Epidermal melanocyte (primary cell): ENCODE results near the gene NEURL1.
A peak's percentile ranks its signal among the peaks of the same experiment; 100 is the strongest.

ENCODE experiments used
- DNase-seq: peaks from one replicate; pipeline ENCODE4 v3.0.0; 2011; ENCODE audit warnings: low spot score; ENCODE audit not compliant: insufficient read length

NEURL1 gene

GRCh38 chr10:103493362-103493915, at the start of gene NEURL1:
Gene NEURL1, plus strand, starts transcription at chr10:103493705. Its CDS starts 683 bp downstream, at chr10:103494388.
- DNase-seq = no peak

DNA sequence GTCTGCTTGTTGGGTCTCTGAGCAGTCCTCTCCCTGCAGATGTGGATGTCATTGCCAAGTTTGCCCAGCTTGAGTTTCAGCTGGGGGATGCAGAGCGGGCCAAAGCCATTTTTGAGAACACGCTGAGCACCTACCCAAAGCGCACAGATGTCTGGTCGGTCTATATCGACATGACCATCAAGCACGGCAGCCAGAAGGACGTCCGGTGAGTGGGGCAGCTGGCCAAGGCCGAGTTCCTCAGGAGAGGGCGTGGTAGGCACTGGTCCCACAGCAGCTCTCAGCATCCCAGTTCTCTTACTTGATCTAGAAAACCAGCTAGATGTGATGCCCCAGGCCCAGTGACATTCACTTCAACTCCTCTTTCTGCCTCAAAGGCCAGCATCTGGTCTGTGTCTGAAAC, 49.0 kb upstream of the NEURL1 start:
- DNase-seq = no peak

- DNase-seq = no peak
These were observed 48.1 kb upstream of the NEURL1 start for GRCh38 chr10:103445366-103445765.

DNA sequence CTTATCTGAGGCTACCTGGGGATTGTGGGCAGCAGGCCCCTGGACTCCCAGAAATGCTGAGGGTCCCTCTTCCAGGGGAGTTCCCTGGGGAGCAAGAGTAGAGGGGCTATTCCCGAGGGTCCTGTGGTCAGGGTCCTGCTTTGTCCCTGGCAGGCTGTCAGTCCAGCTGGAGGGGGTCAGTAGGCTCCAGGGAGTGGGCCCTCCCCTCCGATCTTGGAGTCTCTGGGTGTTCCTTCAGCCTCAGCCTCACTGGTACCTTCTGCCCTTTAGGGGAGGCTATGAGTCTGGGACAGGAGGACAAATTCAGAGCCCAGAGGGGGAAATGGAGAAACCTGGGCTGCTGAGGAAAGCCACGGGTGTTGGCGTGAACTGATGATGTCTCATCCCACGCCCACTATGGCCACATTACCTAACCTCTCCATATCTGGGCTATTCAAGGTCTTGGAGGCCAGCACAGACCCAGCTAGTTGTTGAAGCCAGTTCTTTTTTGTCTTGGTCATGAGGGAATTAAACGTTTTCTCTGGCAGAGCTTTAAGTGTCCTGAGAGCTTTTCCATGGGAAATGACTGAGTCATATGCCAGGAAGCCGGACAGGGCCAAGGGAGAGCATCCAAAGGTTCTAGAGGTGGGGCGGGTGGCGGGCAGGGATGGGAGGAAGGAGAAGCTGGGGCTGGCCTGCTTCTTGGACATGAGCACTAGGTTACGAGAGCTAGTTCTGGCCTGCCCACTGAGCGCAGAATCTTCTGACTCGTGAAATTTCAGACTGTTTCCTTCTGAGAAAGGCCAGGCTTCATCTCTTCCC, 47.5 kb upstream of the NEURL1 start:
- DNase-seq = no peak

DNA sequence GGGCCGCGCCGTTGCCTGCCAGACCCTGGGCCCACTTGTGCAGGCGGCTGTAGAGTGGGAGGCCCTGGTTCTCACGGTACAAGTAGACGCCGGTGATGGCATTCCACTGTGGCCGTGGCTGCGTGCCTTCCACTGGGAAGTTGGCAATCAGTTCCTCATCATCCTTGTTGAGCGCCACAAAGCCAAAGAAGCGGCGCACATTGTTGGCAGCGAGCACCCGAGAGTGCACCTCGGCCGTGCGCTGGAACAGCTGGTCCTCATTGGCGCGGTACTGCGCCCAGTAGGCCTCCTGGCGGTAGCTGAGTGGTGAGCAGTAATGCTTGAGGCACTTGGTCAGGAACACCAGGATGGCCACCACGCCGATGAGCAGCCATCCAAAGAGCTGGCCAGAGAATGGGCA, 46.3 kb upstream of the NEURL1 start:
- DNase-seq = no peak

DNA sequence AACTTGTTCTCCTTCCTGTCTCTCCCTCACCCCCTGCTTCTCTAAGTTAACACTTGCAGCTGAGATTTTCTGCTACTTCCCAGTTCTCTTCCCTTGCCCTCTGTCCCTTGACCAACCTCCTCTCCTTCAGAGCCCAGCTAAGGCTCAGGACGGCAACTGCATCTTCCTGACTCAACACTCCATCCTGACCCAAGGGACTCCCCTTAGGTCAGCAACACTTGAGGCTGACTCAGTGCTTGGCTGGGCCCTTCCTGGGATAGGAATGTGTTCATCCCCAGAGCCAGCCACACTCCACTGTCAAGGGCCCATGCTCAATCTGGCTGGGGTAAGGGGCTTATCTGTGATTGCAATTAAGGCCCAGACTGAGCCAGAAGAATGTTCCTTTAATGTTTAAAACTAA, 44.8 kb upstream of the NEURL1 start:
- DNase-seq = no peak

- no peak for DNase-seq
These were observed 44.0 kb upstream of the NEURL1 start for GRCh38 chr10:103449208-103450144.

DNA sequence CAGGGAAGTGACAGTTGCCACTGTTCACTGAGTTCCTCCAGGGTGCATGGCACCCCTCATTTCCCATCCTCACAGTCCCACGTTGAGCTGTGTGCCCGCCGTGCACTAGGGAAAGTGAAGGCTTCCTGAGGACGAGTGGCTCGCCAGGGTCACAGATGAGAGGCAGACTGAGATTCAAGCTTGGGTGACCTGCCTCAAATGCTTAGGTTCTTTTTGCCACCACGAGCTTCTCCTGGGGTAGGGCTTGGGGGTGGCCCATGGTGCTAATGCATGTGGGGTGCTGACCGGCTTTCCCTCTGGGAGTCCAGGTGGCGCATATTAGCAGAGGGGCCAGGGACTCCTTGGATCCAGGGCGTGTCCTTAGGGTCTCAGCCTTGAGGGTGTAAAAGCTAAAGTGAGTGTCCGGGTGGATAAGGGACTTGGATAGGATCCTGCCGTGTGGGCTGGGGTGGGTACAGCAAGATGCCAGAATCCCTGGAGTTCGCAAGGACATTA, 43.3 kb upstream of the NEURL1 start:
- DNase-seq = no peak

- DNase-seq = peak; percentile 85
These were observed 42.3 kb upstream of the NEURL1 start for GRCh38 chr10:103451091-103451813.

DNA sequence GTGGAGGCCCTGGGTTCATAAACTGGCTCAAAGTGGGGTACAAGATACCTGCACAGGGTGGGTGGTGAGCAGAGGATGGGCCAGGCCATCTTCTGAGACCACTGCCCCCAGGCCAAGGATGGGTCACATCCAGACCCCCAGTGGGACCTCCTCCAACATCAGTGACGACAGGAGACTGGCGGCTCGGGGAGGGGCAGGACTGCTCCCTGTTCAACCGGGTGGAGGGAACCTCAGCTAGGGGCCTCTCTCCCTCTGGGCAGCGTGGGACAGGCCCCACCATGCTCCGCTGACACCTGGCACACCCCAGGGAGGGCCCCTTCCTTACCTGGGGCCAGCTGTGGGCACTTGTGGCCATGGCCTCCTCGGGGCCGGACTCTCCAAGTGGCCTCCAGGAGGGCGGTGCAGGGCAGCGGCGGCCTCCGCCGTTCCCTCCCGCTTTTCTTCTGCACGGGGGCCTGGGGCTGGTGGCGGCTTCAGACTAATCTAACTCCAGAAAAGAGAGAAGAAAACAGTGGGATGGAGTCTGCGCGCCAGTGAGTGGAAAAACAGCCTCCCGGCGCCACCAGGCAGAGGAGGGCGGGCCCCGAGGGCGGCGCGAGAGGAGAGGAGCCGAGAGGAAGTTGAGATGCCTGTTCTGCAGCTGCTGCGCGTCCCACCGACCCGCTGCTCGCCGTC, 41.5 kb upstream of the NEURL1 start, which contains the start of gene CALHM2:
Gene CALHM2, minus strand, starts transcription at position 540 of the 675 bp plus-strand sequence. CDS start 2,429 bp downstream, outside the sequence.
- peak; percentile 95 for DNase-seq

- DNase-seq = no peak
These were observed 40.8 kb upstream of the NEURL1 start for GRCh38 chr10:103452506-103453230.

GRCh38 chr10:103454026-103454425, 39.5 kb upstream of the NEURL1 start:
- no peak for DNase-seq

- DNase-seq = no peak
These were observed 38.3 kb upstream of the NEURL1 start for GRCh38 chr10:103455235-103455634.

DNA sequence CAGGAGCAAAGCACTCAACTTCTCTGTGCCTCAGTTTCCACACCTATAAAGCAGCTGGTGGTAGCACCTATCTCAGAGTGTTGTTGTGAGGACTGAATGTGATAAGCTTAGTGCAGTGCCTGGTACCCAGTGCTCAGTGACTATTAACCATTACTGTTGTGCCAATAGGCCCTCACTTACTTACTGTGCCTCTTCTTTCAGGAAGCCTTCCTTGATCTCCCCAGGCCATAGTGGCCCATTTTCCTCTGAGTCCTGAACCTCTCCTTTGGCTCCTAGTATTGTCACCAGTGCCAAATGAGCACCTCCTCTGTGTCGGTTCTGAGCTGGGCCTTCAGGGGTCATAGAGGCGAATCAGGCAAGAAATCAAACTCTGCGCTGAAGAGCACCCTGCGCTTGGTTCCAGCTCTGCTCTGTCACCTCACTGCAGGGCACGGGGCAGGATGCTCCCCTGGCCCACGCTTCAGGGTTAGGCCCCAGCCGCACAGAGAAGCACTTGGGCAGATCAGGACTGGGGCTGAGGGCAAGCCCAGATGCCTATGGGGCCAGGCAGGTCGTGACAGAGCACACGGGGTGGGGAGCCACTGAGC, 37.3 kb upstream of the NEURL1 start:
- no peak for DNase-seq

GRCh38 chr10:103457176-103457712, 36.3 kb upstream of the NEURL1 start:
- no peak for DNase-seq

- DNase-seq = no peak
These were observed 35.5 kb upstream of the NEURL1 start for GRCh38 chr10:103457896-103458583.

DNA sequence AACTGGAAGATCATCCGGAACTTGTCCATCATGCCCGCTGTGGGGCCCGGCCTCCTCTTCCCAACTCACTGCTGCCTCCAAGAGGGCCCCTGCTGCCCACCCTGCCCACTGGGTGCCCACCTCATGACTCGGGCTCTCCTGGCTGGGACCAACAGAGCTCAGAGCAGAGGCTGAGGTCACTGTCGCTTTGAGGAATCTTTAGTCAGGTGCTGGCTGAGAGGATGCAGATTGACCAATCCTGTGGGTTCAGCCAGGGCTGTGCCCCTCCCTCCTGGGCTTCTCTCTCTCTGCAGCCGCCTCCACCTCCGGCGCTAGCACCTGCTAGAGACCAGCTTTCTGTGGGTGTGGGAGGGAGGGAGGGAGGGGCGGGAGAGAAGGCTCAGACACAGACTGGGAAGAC, 34.8 kb upstream of the NEURL1 start, which contains the start of gene CALHM1:
Gene CALHM1, minus strand, starts transcription at position 181 of the 400 bp plus-strand sequence. Its CDS starts 149 bp downstream, at position 32.
- DNase-seq = no peak

DNA sequence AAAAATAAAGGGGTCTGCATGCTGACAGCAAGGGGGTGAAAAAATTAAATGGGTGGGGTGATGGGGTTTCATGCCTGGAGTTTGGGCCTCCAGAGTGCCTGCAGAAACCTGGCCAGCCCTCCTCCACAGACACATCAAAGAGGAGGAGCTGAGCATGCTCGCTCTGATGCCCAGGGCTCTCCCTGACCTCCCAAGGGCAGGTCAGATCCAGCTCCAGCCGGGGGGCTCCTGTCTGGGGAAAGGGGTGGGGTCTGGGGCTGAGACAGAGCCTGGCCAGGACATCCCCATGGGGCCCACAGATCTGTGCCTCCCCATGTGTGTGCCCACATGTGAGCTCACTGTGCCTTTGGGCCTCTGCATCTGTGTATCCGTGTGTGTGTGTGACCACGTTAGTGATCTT, 33.9 kb upstream of the NEURL1 start:
- DNase-seq = no peak
